IPS-NIHi11 (cell line): ENCODE data around the gene CBR1.
"Not testable (repeated sequence)": the region's sequence is repeated elsewhere in the genome, so short reads cannot be mapped to it uniquely, and the experiment has no call there.

Source experiments
- DNase-seq: peaks from one replicate; pipeline ENCODE4 v3.0.0; 2012; ENCODE audit warnings: mixed read lengths, low spot score

Gene CBR1

GRCh38 chr21:36079671-36080070 lies 9.8 kb downstream of the CBR1 start:
- DNase-seq: no peak

DNA sequence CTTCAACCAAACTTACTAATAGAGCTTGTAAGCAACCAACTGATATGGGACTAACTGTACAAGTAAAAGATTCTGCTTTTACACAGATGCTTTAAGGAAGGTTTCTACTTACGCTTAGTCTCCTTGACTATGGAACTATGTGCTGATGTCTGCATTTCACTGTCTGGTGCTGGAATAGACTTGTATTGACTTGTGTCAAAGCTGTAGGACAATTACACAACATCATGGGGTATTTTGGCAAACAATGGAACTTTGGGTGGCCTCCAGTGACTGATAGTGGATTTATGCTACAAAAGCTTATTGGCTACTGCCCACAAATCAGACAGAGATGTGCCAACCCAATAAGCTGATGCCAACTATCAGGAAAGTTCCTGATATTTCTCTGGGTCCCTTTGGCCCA lies 10.6 kb downstream of the CBR1 start:
- no peak for DNase-seq

- DNase-seq: no peak
Observed at GRCh38 chr21:36082237-36082664, 12.4 kb downstream of the CBR1 start.

DNA sequence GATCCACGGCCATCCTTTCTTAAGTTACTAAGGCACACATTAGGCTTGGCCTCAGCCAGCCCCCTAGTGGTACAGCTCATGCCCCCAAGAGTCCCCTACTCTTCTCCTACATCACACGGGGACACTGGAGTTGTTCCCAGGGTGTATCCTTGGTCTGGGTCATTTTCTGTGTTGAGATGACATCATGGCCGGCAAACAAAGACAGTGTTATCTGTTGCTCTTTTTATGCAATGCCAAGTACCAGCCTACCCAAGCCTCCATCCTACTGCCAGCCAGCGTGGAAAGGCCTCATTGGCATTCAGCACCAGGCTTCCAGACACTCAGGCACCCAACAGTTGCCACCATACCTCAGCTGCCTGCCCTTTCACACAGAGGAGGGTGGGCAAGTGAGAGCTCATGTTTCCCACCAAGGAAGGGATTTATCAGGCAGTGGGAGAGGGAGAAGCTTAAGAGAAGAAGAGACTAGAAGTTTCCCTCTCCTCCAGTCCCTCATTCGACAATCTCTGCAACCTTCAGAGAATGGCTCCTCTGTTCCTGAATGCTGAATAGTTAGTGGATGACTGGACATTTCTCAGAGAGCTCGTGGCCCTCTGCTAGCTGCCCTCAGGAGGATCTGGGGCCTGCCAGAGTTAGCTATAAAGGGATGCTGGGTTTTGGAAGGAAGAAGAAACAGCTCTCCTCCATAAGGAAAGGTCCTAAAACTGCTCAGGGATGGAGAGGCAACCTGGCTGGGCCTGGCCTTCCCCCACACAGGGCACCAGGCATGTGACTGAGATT lies 17.7 kb downstream of the CBR1 start:
- peak; percentile 26 for DNase-seq

DNA sequence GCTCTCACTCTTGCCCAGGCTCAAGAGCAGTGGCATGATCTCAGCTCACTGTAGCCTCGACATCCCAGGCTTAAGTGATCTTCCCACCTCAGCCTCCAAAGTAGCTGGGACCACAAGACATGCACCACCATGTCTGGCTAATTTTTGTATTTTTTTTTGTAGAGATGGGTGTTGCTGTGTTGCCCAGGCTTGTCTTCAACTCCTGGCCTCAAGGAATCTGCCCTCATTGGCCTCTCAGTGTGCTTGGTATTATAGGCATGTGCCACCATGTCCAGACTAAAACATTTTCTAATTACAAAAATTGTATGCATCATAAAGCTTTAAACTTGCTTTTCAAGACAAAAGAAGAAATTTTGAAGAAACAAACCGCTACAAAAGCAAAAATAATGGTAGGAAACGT lies 20.1 kb downstream of the CBR1 start:
- DNase-seq: no peak

DNA sequence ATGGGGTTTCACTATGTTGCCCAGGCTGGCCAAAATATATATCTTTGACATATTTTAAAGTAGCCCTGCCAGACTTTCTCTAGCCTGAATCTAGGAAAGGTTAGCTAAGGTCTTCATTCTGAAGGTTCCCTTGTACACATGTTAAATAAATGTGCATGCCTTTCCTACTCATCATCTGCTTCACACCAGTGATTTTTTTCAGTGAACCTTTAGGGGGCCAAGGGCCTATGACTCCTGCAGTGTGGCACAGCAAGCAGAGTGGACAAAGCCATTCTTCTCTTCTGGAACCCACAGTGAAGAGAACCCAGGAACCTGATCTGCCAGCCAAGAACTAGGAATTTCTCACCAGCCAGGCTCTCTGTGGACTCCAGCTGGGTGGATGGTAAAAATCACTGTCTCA lies 22.9 kb downstream of the CBR1 start:
- no peak for DNase-seq

DNA sequence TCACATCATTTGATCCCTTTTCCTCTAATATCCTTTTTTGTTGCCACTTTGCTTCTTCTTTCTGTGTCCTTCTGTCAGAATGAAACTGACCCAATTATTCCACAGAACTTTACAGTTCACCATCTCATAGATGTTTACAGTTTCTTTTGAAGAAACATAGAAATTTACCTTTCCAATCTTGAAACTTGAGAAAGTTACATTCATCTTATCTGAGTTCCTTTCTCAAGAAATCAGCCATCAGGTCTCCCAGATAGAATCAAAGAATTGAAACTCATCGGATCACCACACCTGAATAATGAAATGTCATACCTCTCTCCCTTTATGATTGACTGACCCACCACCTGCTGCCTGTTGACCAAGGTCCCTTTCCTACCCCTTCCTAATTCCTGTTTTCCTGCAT lies 23.7 kb downstream of the CBR1 start:
- no peak for DNase-seq

- DNase-seq: no peak
Observed at GRCh38 chr21:36096398-36097290, 26.8 kb downstream of the CBR1 start.

DNA sequence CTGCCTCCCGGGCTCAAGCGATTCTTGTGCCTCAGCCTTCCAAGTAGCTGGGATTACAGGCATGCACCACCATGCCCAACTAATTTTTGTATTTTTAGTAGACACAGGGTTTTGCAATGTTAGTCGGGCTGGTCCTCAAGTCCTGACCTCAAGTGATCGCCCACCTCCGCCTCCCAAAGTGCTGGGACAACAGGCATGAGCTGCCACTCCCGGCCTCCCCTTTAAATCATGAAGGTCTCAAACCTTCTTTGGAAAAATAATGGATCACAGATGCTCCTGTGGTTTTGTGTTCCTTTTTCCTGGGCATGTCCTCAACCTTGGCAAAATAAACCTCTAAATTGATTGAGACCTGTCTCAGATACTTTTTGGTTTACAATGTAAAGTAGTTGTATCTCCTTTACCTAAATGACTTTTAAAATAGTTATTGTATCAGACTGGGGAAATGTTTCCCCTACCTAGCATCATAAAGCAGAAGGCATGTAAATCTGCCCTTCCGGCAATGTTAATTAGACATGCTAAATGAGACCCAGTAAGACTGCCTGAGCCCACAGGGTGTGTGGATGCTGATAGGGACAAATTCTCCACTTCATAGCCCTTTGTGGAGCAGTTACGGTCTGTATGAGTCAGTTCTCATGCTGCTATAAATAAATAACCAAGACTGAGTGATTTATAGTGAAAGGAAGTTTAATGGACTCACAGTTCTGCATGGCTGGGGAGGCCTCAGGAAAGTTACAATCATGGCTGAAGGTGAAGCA lies 27.8 kb downstream of the CBR1 start:
- DNase-seq: no peak

DNA sequence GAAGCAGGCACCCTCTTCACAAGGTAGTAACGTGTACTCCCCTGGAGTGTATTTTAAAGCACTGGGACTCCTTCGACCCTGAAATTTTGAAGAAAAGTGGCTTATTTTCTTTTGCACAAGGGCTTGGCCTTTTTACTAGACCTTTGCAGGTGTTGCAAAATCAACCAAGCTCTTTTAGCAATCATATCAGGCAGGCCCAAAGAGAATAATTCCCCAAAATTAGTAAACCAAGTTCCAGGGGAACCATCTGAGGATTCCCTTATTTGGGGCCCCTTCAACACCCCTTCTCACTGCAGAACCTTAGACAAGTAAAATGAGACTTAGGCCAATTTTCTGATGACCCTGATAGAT lies 28.3 kb downstream of the CBR1 start:
- DNase-seq: no peak

- no peak for DNase-seq
Observed at GRCh38 chr21:36099000-36099399, 29.2 kb downstream of the CBR1 start.

- DNase-seq: not testable (repeated sequence)
Observed at GRCh38 chr21:36099695-36100211, 29.9 kb downstream of the CBR1 start.

- DNase-seq: no peak
Observed at GRCh38 chr21:36100971-36101641, 31.3 kb downstream of the CBR1 start.

DNA sequence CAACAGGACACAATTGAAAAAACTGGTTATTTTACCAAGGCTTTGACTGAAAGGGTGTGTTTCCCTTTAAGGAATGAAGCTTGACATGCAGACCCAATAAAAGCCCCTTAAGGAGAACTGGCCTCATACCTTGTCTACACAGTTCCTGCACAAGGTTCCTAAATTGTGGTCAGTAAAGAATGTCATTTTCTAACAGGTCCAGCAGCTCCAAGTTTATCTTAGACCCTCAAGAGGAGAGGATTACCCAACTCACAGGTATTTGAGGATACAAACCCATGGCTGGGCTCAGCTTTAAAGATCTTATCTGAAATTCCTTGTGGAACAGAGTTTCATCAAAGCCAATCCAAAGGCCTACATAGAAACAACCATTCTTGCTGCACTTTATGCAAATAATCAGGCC lies 33.6 kb downstream of the CBR1 start:
- DNase-seq: no peak

- DNase-seq: no peak
Observed at GRCh38 chr21:36104317-36105300, 34.8 kb downstream of the CBR1 start.

GRCh38 chr21:36105327-36105842 lies 35.6 kb downstream of the CBR1 start:
- DNase-seq: no peak

DNA sequence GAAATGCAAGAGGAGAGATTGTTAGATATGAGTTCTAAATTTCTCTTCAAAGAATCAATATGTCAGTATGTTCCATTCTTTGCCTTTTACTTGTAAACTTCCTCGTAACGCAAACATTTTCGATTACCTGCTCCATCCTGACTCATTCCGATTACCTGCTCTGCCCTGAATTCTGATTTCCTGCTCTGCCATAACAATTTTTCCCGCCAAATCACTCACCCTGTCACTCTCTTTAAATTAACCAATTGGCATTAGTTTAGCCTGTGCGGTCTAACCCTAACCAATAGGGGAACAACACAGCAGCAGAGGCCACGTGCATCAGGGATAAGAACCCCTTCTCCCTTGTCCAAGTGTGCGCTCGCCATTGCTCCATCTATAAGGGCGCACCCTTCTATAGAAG lies 40.0 kb downstream of the CBR1 start:
- no peak for DNase-seq

DNA sequence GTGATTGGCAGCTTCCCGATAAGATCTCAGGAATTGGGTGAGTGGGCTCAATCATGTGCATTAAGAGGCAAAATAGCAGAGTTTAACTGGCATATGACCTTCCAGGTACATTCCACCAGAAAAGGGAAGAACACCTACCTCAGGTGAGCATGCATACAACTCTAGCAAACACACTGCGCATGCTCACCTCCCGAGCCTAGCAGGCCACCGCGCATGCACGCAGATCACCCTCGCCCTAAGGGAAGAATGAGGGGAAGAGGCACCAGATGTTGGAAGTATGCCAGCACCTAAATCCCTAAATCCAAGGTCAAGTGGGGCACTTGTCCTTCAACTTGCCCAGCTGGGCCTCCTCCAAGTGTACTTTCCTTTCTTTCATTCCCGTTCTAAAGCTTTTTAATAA lies 41.4 kb downstream of the CBR1 start:
- DNase-seq: no peak

DNA sequence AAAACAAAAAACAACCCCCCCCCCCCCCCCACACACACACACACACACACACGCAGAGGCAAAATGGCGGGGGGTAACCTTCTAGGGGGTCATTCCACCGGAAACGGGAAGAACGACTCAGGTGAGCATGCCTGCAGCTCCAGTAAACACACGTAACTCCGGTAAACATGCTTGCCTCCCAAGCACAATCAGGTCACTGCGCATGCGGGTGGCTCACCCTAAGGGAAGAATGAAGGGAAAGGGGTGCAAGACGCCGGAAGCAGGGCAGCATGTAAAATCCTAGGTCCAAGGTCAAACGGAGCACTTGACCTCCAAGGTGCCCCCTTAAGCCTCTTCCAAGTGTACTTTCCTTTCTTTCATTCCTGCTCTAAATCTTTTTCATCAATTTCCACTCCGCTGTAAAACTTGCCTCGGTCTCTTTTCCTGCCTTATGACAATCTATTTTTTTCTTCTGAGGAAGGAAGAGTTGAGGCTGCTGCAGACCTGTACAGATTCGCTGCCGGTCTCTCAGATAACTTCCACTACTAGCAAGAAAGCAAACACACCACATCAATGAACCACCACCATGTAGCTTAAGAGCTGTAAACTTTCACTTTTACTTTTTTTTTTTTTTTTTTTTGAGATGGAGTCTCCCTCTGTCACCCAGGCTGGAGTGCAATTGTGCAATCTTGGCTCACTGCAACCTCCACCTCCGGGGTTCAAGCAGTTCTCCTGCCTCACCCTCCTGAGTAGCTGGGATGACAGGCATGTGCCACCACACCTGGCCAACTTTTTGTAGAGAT lies 44.0 kb downstream of the CBR1 start:
- DNase-seq: no peak
